HG02981 (cell line): ENCODE measurements around the gene SMAD2.

Experiments used
- ATAC-seq: cut with Tn5 transposase; IDR thresholded peaks from one replicate; pipeline ENCODE4 v1.9.1; 2021; ENCODE audit warnings: mild to moderate bottlenecking, moderate library complexity; ENCODE audit not compliant: unreplicated experiment

SMAD2 gene

GRCh38 chr18:47932603-47933002 is 2.1 kb upstream of the SMAD2 start:
- no peak for ATAC-seq

GRCh38 chr18:47932190-47932589 is 1.7 kb upstream of the SMAD2 start:
- no peak for ATAC-seq

- no peak for ATAC-seq
Measured at GRCh38 chr18:47931718-47932103, 1.3 kb upstream of the SMAD2 start.

- peak; percentile 78 for ATAC-seq
Measured at GRCh38 chr18:47930931-47931717, 665 bp upstream of the SMAD2 start.

- no peak for ATAC-seq
Measured at GRCh38 chr18:47929681-47930198, 719 bp downstream of the SMAD2 start.

GRCh38 chr18:47928466-47928865 is 2.0 kb downstream of the SMAD2 start:
- ATAC-seq: no peak

- ATAC-seq: no peak
Measured at GRCh38 chr18:47926101-47926850, 4.2 kb downstream of the SMAD2 start.

GRCh38 chr18:47919916-47920315 is 10.5 kb downstream of the SMAD2 start:
- no peak for ATAC-seq

- no peak for ATAC-seq
Measured at GRCh38 chr18:47917923-47918610, 12.4 kb downstream of the SMAD2 start.

GRCh38 chr18:47915930-47916329 is 14.5 kb downstream of the SMAD2 start:
- no peak for ATAC-seq

- no peak for ATAC-seq
Measured at GRCh38 chr18:47915229-47915628, 15.2 kb downstream of the SMAD2 start.

GRCh38 chr18:47912794-47913585 is 17.5 kb downstream of the SMAD2 start:
- ATAC-seq: no peak

- ATAC-seq: no peak
Measured at GRCh38 chr18:47912343-47912742, 18.1 kb downstream of the SMAD2 start.

GRCh38 chr18:47911877-47912276 is 18.6 kb downstream of the SMAD2 start:
- ATAC-seq: no peak

- no peak for ATAC-seq
Measured at GRCh38 chr18:47909484-47909883, 21.0 kb downstream of the SMAD2 start.

GRCh38 chr18:47908592-47908991 is 21.9 kb downstream of the SMAD2 start:
- no peak for ATAC-seq

- ATAC-seq: no peak
Measured at GRCh38 chr18:47906408-47906807, 24.1 kb downstream of the SMAD2 start.

- no peak for ATAC-seq
Measured at GRCh38 chr18:47903809-47904208, 26.6 kb downstream of the SMAD2 start.

- ATAC-seq: peak; percentile 76
Measured at GRCh38 chr18:47901624-47902362, 28.7 kb downstream of the SMAD2 start.
